K562 (cell line): ENCODE data around the gene TSPAN11. TPM values are rescaled to one million over a fixed set of nuclear protein-coding genes. Genes with fewer than 3 reads are reported as not detected.

Source experiments
- ATAC-seq: fragments of 200-7000 bp; cut with Tn5 transposase; 3 replicates; pipeline ENCODE4 v1.9.1; 2020; ENCODE audit warnings: moderate library complexity
- BruUV-seq: library from RNA; stranded (reverse); fragments of 400-500 nt; replicated peaks from 2 replicates; lab custom pipeline; 2021; lab: Mats Ljungman, UMichigan
- CTCF ChIA-PET: fragments of 300-600 bp; formaldehyde crosslinking; extraction: SDS; loops from one replicate; lab custom pipeline; 2021; ENCODE audit warnings: low intra/inter-chr PET ratio; lab: Yijun Ruan, JAX
- POLR2A ChIA-PET: fragments of 300-600, 350-650 bp; sonication (Branson Sonifier 250); formaldehyde crosslinking; extraction: SDS; loops from one replicate; lab custom pipeline; 2021; ENCODE audit warnings: antibody characterized with exemption, inconsistent platforms; lab: Yijun Ruan, JAX
- DNase-seq, 4 experiments: peaks; one replicate each; pipeline versions ENCODE4 v3.0.0 to v3.0.0-alpha.2; 2011 to 2018; ENCODE audit warnings: low spot score in 3 of 4, mixed read lengths in 3 of 4; ENCODE audit errors: extremely low read depth in 1 of 4
- FAIRE-seq: peaks from 2 replicates; lab custom pipeline; 2011; peaks lifted over from hg19 to GRCh38; lab: Jason Lieb, UNC
- H2AFZ ChIP-seq: 2 replicates; pipeline ENCODE4 v1.6.0; 2011; ENCODE audit warnings: low read depth, low read length, control low read depth, inconsistent platforms
- H3K27ac ChIP-seq: fragments of 200-600 bp; 3 replicates; pipeline ENCODE4 v1.8.0; 2011; ENCODE audit warnings: low read depth, mild to moderate bottlenecking, control low read depth, inconsistent platforms, low read length, moderate library complexity, mixed read lengths; ENCODE audit errors: extremely low read depth
- H3K27me3 ChIP-seq, 2 experiments: fragments of 300-600 bp in 1 of 2; 2 replicates in 1 of 2; 3 replicates in 1 of 2; pipeline versions ENCODE4 v1.6.0 to v1.8.0; 2011; ENCODE audit warnings: inconsistent platforms in 2 of 2, low read length in 2 of 2, mild to moderate bottlenecking in 1 of 2, mixed read lengths in 1 of 2, moderate library complexity in 1 of 2; ENCODE audit not compliant: control insufficient read depth in 2 of 2, insufficient read depth in 2 of 2
- H3K36me3 ChIP-seq: fragments of 300-600 bp; 3 replicates; pipeline ENCODE4 v1.8.0; 2011; ENCODE audit warnings: mild to moderate bottlenecking, low read length, inconsistent platforms; ENCODE audit not compliant: control insufficient read depth, insufficient read depth
- H3K4me1 ChIP-seq, 2 experiments: fragments of 200-600 bp in 1 of 2; replicated peaks in 1 of 2; 2 replicates in 1 of 2; 3 replicates in 1 of 2; pipeline versions ENCODE4 v1.5.1 to v1.8.0; 2011; ENCODE audit warnings: inconsistent platforms in 2 of 2, low read length in 2 of 2, mild to moderate bottlenecking in 1 of 2, mixed read lengths in 1 of 2, moderate library complexity in 1 of 2; ENCODE audit not compliant: control insufficient read depth in 2 of 2, insufficient read depth in 2 of 2
- H3K4me2 ChIP-seq: 2 replicates; pipeline ENCODE4 v1.6.1; 2011; ENCODE audit warnings: low read length, control low read depth, inconsistent platforms, mixed read lengths; ENCODE audit not compliant: insufficient read depth
- H3K4me3 ChIP-seq: fragments of 200-600 bp; sonication (generic), shearing (Covaris generic); 2 replicates; pipeline ENCODE4 v1.5.1; 2016; ENCODE audit warnings: control low read depth, inconsistent platforms
- H3K79me2 ChIP-seq: fragments of 200-600 bp; 3 replicates; pipeline ENCODE4 v1.8.0; 2011; ENCODE audit warnings: low read length, inconsistent platforms; ENCODE audit not compliant: control insufficient read depth, insufficient read depth
- H3K9ac ChIP-seq, 2 experiments: 2 replicates each; pipeline versions ENCODE4 v1.6.0 to v1.6.1; 2011; ENCODE audit warnings: low read depth in 2 of 2, low read length in 2 of 2, control low read depth in 1 of 2, inconsistent platforms in 1 of 2, mild to moderate bottlenecking in 1 of 2, mixed read lengths in 1 of 2; ENCODE audit not compliant: insufficient read depth in 1 of 2
- H3K9me1 ChIP-seq: one replicate; pipeline ENCODE4 v1.6.0; 2011; ENCODE audit warnings: inconsistent platforms, mild to moderate bottlenecking, low read length, moderate library complexity; ENCODE audit not compliant: control insufficient read depth, insufficient read depth
- H3K9me3 ChIP-seq: replicated peaks from 2 replicates; pipeline ENCODE4 v1.5.1; 2011; ENCODE audit warnings: low read depth, low read length, inconsistent platforms; ENCODE audit not compliant: control insufficient read depth, insufficient read depth
- H4K20me1 ChIP-seq: replicated peaks from 2 replicates; pipeline ENCODE4 v1.6.1; 2011; ENCODE audit warnings: low read length, inconsistent platforms, mixed read lengths; ENCODE audit not compliant: control insufficient read depth, insufficient read depth
- ARHGAP35 ChIP-seq: fragments of 450-650 bp; IDR thresholded peaks from 2 replicates; pipeline ENCODE4 v1.6.1; 2018; ENCODE audit not compliant: partially characterized antibody
- GABPB2 ChIP-seq: fragments of 250-450 bp; sonication (Bioruptor Pico); conservative IDR thresholded peaks from 2 replicates; pipeline ENCODE4 v1.5.1; 2021; ENCODE audit warnings: mild to moderate bottlenecking
- JUNB ChIP-seq: fragments of 450-650 bp; formaldehyde crosslinking; conservative IDR thresholded peaks from 2 replicates; pipeline ENCODE4 v1.4.0; 2020; ENCODE audit warnings: mild to moderate bottlenecking
- ZNF175 ChIP-seq: fragments of 200-800 bp; sonication (Bioruptor generic); IDR thresholded peaks from 2 replicates; pipeline ENCODE4 v1.6.1; 2016; ENCODE audit warnings: low read depth, mild to moderate bottlenecking, missing genetic modification characterization, missing compliant biosample characterization
- ZNF274 ChIP-seq: IDR thresholded peaks from 2 replicates; pipeline ENCODE4 v1.6.1; 2011; ENCODE audit warnings: low read depth, mild to moderate bottlenecking, low read length, moderate library complexity, borderline replicate concordance
- ZNF311 ChIP-seq: fragments of 250-450 bp; sonication (Bioruptor Pico); IDR thresholded peaks from 2 replicates; pipeline ENCODE4 v1.4.0; 2020; ENCODE audit warnings: mild to moderate bottlenecking, moderate library complexity
- WGBS: fragments of 100-300 bp; shearing (Covaris generic); methylation state at CpG from one replicate; pipeline ENCODE4 v1.1.6; 2016; ENCODE audit warnings: low coverage, mixed read lengths; ENCODE audit not compliant: insufficient coverage; ENCODE audit errors: missing lambda C conversion rate; 5-methylcytosine and 5-hydroxymethylcytosine counted together
- in situ Hi-C: fragments of 300-500 bp; cut with MboI; formaldehyde crosslinking; loops from 4 replicates; pipeline ENCODE4 v1.15.0; 2018; ENCODE audit warnings: inconsistent platforms, mixed read lengths
- intact Hi-C: fragments of 100-400 bp; cut with micrococcal nuclease; formaldehyde crosslinking; loops from 2 replicates; pipeline ENCODE4 v1.14.2; 2022
- polyA plus RNA-seq, 8 experiments: library from polyadenylated mRNA; depleted of rRNA in 4 of 8; stranded (reverse) in 5 of 8; unstranded in 3 of 8; fragments of >200 nt; fragmentation: Nextera tagmentation in 2 of 8; fragmentation: Illumina TruSeq in 1 of 8; extraction: Ambion mirVana in 2 of 8; extraction: Trizol in 1 of 8; gene quantifications; 2 replicates each; pipeline versions ENCODE4 v1.2.1 to v1.2.3, GENCODE V29; 2011 to 2014; ENCODE audit warnings: inconsistent platforms in 1 of 8, missing spikeins in 1 of 8
- total RNA-seq, 7 experiments: library from RNA; depleted of rRNA in 6 of 7; stranded (reverse); fragments of >200 nt in 6 of 7; fragmentation: Illumina TruSeq in 2 of 7; extraction: Trizol in 2 of 7; gene quantifications; 2 replicates each; pipeline versions ENCODE4 v1.2.1 to v1.2.3, GENCODE V29; 2011 to 2021; ENCODE audit warnings: low replicate concordance in 1 of 7
- TF ChIP-seq, protein P1 (sequence below): fragments of 200-800 bp; sonication (Bioruptor generic); IDR thresholded peaks from 2 replicates; pipeline ENCODE4 v1.6.1; 2016; ENCODE audit warnings: missing genetic modification characterization, missing compliant biosample characterization
- TF ChIP-seq, protein P2 (sequence below): sonication (generic); formaldehyde crosslinking; IDR thresholded peaks from 2 replicates; pipeline ENCODE4 v1.8.0; 2022; ENCODE audit warnings: mild to moderate bottlenecking, missing genetic modification reagents

Gene TSPAN11
- total and polyA plus RNA-seq, 9 of the 15 experiments (the other 6 are each of a cell fraction or from before 2014, with no cell fraction given), result not detected

DNA sequence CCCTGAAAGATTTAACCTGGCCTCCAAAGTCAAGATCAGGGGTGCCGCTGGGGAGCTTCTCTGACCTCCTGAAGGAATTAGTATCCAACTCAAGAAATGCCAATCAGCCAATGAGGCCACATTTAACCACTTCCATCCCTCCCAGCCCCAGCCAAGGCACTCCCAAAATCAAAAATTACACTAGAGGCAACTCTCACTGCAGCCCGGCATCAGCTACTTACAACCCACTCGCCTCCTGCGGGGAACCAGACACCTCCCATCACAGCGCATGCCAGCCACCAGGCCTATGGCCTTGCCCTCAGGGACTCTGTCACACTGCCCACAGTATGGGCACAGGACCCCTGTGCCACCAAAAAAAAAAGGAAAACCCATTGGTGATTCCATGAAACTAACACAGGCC is 84.8 kb downstream of the TSPAN11 start:
- 3% methylated on average over 5 of the region's 5 CpGs for WGBS
- intact Hi-C loops, result no loop called here
- in situ Hi-C loops, result no loop called here
- no peak overlapping the region for H3K27ac ChIP-seq
- POLR2A ChIA-PET, result interaction anchor here (1.0 to 1.2 kb wide), 3 partner anchors 11 to 25 kb away, joined by 3 read pairs; no protein-coding TSS in a partner anchor
- H3K4me3 ChIP-seq, result no peak overlapping the region
- no peaks in the 10 kb centered on the region for H3K4me1 ChIP-seq
- CTCF ChIA-PET, result no interaction called here
- TF ChIP-seq JUNB (CRISPR knock-in tag) (no peak), ZNF311 (CRISPR knock-in tag) (no peak), ZNF175 (CRISPR knock-in tag) (no peak), ZNF274 (no peak), GABPB2 (CRISPR knock-in tag) (no peak), ARHGAP35 (no peak)
- TF ChIP-seq, protein P1, sequence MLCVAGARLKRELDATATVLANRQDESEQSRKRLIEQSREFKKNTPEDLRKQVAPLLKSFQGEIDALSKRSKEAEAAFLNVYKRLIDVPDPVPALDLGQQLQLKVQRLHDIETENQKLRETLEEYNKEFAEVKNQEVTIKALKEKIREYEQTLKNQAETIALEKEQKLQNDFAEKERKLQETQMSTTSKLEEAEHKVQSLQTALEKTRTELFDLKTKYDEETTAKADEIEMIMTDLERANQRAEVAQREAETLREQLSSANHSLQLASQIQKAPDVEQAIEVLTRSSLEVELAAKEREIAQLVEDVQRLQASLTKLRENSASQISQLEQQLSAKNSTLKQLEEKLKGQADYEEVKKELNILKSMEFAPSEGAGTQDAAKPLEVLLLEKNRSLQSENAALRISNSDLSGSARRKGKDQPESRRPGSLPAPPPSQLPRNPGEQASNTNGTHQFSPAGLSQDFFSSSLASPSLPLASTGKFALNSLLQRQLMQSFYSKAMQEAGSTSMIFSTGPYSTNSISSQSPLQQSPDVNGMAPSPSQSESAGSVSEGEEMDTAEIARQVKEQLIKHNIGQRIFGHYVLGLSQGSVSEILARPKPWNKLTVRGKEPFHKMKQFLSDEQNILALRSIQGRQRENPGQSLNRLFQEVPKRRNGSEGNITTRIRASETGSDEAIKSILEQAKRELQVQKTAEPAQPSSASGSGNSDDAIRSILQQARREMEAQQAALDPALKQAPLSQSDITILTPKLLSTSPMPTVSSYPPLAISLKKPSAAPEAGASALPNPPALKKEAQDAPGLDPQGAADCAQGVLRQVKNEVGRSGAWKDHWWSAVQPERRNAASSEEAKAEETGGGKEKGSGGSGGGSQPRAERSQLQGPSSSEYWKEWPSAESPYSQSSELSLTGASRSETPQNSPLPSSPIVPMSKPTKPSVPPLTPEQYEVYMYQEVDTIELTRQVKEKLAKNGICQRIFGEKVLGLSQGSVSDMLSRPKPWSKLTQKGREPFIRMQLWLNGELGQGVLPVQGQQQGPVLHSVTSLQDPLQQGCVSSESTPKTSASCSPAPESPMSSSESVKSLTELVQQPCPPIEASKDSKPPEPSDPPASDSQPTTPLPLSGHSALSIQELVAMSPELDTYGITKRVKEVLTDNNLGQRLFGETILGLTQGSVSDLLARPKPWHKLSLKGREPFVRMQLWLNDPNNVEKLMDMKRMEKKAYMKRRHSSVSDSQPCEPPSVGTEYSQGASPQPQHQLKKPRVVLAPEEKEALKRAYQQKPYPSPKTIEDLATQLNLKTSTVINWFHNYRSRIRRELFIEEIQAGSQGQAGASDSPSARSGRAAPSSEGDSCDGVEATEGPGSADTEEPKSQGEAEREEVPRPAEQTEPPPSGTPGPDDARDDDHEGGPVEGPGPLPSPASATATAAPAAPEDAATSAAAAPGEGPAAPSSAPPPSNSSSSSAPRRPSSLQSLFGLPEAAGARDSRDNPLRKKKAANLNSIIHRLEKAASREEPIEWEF (CRISPR knock-in tag), result no peak
- TF ChIP-seq, protein P2, sequence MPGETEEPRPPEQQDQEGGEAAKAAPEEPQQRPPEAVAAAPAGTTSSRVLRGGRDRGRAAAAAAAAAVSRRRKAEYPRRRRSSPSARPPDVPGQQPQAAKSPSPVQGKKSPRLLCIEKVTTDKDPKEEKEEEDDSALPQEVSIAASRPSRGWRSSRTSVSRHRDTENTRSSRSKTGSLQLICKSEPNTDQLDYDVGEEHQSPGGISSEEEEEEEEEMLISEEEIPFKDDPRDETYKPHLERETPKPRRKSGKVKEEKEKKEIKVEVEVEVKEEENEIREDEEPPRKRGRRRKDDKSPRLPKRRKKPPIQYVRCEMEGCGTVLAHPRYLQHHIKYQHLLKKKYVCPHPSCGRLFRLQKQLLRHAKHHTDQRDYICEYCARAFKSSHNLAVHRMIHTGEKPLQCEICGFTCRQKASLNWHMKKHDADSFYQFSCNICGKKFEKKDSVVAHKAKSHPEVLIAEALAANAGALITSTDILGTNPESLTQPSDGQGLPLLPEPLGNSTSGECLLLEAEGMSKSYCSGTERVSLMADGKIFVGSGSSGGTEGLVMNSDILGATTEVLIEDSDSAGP, result no peak
- TF ChIP-seq, all 486 proteins: peak for 0
- H3K9me3 ChIP-seq, result no peaks in the 10 kb centered on the region
- BruUV-seq, result no TSS peak
- H3K4me2 ChIP-seq, result no peak overlapping the region
- ATAC-seq, result no peak
- no peaks in the 10 kb centered on the region for H3K9me1 ChIP-seq
- H4K20me1 ChIP-seq, result 0 out of 2 replicates have a peak, but pooled peaks cover 5% of the 10 kb centered on the region
- no peak for DNase-seq
- no peaks in the 10 kb centered on the region for H3K36me3 ChIP-seq
- no peaks in the 10 kb centered on the region for H3K79me2 ChIP-seq
- H2AFZ ChIP-seq, result no peak overlapping the region
- no peak for FAIRE-seq
- H3K27me3 ChIP-seq, result peaks cover 8 to 52% of the 10 kb centered on the region in 2 experiments; a peak in 4 of 5 replicates
- H3K9ac ChIP-seq, result no peak overlapping the region
